ENCODE measurements around the gene EGF. TPM values are rescaled to one million over a fixed set of nuclear protein-coding genes. Genes with fewer than 3 reads are reported as not detected.

The EGF gene
- total RNA-seq, 1 donor from 2014 or later, result 0.46 TPM

DNA sequence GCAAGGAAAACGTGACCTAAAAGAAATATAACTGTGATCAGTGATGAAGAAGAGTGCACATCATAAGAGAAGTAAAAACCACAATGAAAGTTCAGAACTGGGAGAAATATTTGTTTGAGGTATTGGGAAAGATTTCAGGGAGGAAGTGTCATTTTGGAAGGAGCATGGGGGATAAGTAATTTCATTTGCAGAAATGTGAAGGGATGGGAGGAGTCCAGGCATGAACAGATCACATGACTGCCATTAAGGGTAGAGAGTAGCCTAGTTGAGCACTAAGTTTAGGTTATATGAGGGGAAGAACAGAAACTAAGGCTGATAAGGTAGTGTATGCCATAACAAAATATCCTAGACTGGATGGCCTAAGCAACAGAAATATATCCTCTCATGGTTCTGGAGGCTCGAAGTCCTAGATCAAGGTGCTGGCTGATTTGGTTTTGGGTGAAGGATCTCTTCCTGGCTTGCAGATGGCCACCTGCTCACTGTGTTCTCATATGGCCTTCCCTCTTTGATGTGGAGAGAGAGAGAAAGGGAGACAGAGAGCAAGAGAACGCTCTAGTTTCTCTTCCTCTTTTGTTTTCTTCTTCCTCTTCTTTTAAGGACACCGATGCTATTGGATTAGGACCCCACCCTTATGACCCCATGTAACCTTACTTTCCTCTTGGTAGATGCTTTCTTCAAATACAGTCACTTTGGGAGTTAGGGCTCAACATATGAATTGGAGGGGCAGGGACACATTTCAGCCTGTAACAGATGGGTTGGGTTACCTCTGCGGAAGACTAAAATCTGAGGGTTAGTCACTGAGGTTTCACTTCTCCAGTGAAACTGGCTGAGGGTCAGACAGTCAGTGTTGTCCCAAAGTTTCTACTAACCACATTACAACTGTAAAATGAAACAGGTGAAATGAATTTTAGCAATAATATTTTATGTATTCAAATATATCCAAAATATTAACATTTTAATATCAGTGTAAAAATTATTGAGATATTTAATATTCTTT lies 77.9 kb downstream of the EGF start:
- TF ChIP-seq, protein P1, sequence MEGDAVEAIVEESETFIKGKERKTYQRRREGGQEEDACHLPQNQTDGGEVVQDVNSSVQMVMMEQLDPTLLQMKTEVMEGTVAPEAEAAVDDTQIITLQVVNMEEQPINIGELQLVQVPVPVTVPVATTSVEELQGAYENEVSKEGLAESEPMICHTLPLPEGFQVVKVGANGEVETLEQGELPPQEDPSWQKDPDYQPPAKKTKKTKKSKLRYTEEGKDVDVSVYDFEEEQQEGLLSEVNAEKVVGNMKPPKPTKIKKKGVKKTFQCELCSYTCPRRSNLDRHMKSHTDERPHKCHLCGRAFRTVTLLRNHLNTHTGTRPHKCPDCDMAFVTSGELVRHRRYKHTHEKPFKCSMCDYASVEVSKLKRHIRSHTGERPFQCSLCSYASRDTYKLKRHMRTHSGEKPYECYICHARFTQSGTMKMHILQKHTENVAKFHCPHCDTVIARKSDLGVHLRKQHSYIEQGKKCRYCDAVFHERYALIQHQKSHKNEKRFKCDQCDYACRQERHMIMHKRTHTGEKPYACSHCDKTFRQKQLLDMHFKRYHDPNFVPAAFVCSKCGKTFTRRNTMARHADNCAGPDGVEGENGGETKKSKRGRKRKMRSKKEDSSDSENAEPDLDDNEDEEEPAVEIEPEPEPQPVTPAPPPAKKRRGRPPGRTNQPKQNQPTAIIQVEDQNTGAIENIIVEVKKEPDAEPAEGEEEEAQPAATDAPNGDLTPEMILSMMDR (conservative IDR thresholded peaks at IDR 0.05; ENCODE audit: low read depth, low read length), result no peak
- DNase-seq (ENCODE audit: low read depth), result no peak
- no peak overlapping the region for H3K4me3 ChIP-seq (ENCODE audit: low read depth, low read length)

DNA sequence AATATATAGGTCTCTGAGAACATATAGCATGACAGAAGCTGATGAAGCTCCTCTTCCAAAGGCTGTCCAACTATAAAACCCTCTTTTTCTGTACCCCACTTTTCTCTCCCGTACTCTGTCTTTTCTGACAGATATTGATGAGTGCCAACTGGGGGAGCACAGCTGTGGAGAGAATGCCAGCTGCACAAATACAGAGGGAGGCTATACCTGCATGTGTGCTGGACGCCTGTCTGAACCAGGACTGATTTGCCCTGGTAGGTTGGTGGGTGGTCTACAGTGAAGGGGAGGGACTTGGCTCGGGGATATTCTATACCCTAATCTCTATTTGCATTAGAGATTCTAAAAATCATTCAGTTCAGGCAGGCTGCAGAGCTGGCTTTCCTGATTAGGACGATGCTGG lies 80.4 kb downstream of the EGF start:
- TF ChIP-seq, protein P1 (conservative IDR thresholded peaks at IDR 0.05; ENCODE audit: low read depth, low read length), result no peak
- H3K4me3 ChIP-seq (ENCODE audit: low read depth, low read length), result no peak overlapping the region
- no peak for DNase-seq (ENCODE audit: low read depth)

DNA sequence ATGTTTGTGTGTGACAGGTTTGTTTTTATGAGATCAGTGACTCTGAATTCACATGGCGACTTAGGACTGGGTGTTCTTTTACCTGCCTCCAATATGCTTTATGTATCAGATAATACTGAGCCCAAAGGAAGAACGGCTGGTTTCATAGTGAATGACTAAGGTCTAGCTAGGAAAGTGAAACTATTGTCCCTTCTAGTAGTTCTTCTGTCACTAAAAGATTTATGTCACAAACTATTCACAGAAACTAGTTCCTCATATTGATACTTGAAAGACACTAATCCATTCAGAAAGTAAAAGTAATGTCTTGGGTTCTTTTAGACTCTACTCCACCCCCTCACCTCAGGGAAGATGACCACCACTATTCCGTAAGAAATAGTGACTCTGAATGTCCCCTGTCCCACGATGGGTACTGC lies 81.7 kb downstream of the EGF start:
- DNase-seq (ENCODE audit: low read depth), result no peak
- TF ChIP-seq, protein P1 (conservative IDR thresholded peaks at IDR 0.05; ENCODE audit: low read depth, low read length), result no peak

DNA sequence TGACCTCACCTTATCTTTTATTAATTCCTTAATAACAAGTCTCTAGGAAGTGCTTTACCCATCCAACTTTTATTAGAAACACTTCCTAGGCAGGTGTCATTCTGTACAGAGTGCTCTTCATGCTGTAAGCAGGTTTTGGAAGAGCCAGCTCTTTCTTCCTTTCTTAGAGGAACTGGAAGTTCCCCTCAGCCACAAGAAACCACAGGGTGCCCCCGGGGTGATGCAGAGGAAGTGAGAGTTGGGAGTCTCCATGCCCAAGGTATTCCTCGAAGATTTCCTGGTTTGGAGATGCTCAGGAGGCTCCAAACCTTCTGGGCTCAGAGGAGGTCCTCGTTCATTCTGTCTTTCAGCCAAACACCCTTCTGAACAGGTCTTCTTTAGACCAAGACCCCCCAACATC lies 83.8 kb downstream of the EGF start:
- TF ChIP-seq, protein P1 (conservative IDR thresholded peaks at IDR 0.05; ENCODE audit: low read depth, low read length), result no peak
- no peak for DNase-seq (ENCODE audit: low read depth)
- no peak overlapping the region for H3K4me3 ChIP-seq (ENCODE audit: low read depth, low read length)

More for the DNA sequence above, 81.7 kb downstream of the EGF start:
- H3K4me3 ChIP-seq (ENCODE audit: low read depth, low read length), result no peak overlapping the region

DNA sequence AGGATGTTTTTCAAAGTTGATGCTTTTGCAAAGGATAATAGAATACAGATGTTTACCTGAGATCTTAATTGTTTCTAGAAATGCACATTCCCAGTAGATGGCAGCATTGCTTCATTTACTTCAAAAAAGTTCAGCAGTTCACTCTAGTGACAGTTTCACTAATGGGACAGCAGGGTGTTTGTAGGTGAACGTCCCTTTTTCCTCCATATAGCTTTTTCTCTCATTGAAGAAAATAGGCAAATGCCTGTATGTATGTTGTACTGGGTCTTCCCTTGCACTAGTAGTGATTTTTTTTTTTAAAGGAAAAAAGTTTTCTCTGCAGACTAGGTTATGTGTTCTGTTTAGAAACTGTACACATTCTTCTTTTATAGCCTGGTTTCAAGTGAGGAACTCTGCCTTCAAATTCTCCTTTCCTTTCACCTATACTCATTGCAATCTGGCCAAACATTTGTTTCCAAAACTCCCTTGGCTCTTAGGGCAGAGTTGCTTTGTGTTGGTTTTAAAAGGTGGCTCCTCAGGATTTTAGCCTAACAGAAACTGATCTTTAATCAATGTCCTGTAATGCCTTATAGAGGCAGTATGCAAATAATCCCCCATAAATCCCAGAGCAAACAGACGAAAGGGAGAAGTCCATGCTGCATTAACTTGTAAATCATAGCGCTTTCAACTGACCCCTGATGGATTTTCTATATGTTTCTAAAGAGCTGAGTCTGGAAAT lies 86.3 kb downstream of the EGF start:
- TF ChIP-seq, protein P1 (conservative IDR thresholded peaks at IDR 0.05; ENCODE audit: low read depth, low read length), result peak; percentile 75
- DNase-seq (ENCODE audit: low read depth), result no peak
- H3K4me3 ChIP-seq (ENCODE audit: low read depth, low read length), result no peak overlapping the region

DNA sequence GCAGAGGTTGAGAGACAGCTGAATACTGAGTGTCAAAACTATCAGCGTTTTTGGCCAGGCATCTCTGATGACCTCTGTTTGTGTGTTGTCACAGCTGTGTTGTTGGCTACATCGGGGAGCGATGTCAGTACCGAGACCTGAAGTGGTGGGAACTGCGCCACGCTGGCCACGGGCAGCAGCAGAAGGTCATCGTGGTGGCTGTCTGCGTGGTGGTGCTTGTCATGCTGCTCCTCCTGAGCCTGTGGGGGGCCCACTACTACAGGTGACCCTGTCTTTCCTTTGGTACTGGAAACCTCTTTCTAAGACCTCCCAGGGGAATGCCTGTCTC lies 86.9 kb downstream of the EGF start:
- TF ChIP-seq, protein P1 (conservative IDR thresholded peaks at IDR 0.05; ENCODE audit: low read depth, low read length), result no peak
- no peak for DNase-seq (ENCODE audit: low read depth)

More for the DNA sequence above, 86.9 kb downstream of the EGF start:
- H3K4me3 ChIP-seq (ENCODE audit: low read depth, low read length), result no peak overlapping the region
